Uterus (tissue), 4 donors: ENCODE data around the gene NOL4L. TPM values are rescaled to one million over a fixed set of nuclear protein-coding genes. Genes with fewer than 3 reads are reported as not detected.

Source experiments
- DNase-seq, 2 donors: peaks; one replicate each; pipeline ENCODE4 v3.0.0-alpha.2; 2019 to 2020
- H3K27ac ChIP-seq, 2 donors: fragments of 200-600 bp; sonication (generic); 1 replicate in 1 of 2; 2 replicates in 1 of 2; pipeline ENCODE4 v1.5.1; 2016 to 2018
- H3K27me3 ChIP-seq, 2 donors: fragments of 200-600 bp; sonication (generic); one replicate each; pipeline ENCODE4 v1.5.1; 2018 to 2019; ENCODE audit warnings: control low read depth in 1 of 2
- H3K36me3 ChIP-seq, 2 donors: fragments of 200-600 bp; sonication (generic); one replicate each; pipeline ENCODE4 v1.5.1; 2019; ENCODE audit warnings: control low read depth in 1 of 2
- H3K4me1 ChIP-seq, 2 donors: fragments of 200-600 bp; sonication (generic); one replicate each; pipeline ENCODE4 v1.5.1; 2018 to 2019; ENCODE audit warnings: control low read depth in 1 of 2
- H3K4me3 ChIP-seq, 2 donors: fragments of 200-600 bp; sonication (generic); 1 replicate in 1 of 2; 2 replicates in 1 of 2; pipeline ENCODE4 v1.5.1; 2018 to 2019; ENCODE audit warnings: mild to moderate bottlenecking in 1 of 2
- H3K9me3 ChIP-seq, 2 donors: fragments of 200-600 bp; sonication (generic); one replicate each; pipeline ENCODE4 v1.5.1; 2019; ENCODE audit warnings: control low read depth in 1 of 2
- POLR2A ChIP-seq, 2 donors: fragments of 450-650 bp; IDR thresholded peaks; one replicate each; pipeline ENCODE4 v1.6.1; 2016; ENCODE audit warnings: antibody characterized with exemption in 2 of 2, mild to moderate bottlenecking in 1 of 2, moderate library complexity in 1 of 2
- intact Hi-C: fragments of 100-400 bp; cut with DNase I; formaldehyde crosslinking; loops from one replicate; pipeline ENCODE4 v1.15.1; 2023; ENCODE audit warnings: low total_unique reads
- total RNA-seq, 4 donors: library from RNA; depleted of rRNA in 3 of 4; stranded (reverse); fragments of >200 nt in 3 of 4; gene quantifications; one replicate each; pipeline versions ENCODE4 v1.1.0 to v1.2.4, GENCODE V29; 2014 to 2023
- TF ChIP-seq, protein P1 (sequence below), 4 experiments: fragments of 200-600 bp in 2 of 4; fragments of 450-650 bp in 2 of 4; sonication (generic) in 2 of 4; IDR thresholded peaks; one replicate each; pipeline ENCODE4 v1.5.1; 2016 to 2019; ENCODE audit warnings: antibody characterized with exemption in 4 of 4, mild to moderate bottlenecking in 2 of 4, moderate library complexity in 1 of 4
- donor health status: DM: yes; HTN: yes; CAD: no.

Gene NOL4L
- total RNA-seq, 4 donors from 2014 or later, result 6.2 to 31.1 (median 9.6) TPM

- Histone ChIP-seq H3K27me3 (no peaks in the 10 kb centered on the region), H3K36me3 (no peaks in the 10 kb centered on the region), H3K27ac (no peak overlapping the region), H3K9me3 (no peaks in the 10 kb centered on the region), H3K4me1 (peaks cover 0 to 20% of the 10 kb centered on the region in 2 donors), H3K4me3 (no peak overlapping the region)
- no peak for TF ChIP-seq POLR2A (IDR thresholded peaks at IDR 0.05)
- TF ChIP-seq, protein P1, sequence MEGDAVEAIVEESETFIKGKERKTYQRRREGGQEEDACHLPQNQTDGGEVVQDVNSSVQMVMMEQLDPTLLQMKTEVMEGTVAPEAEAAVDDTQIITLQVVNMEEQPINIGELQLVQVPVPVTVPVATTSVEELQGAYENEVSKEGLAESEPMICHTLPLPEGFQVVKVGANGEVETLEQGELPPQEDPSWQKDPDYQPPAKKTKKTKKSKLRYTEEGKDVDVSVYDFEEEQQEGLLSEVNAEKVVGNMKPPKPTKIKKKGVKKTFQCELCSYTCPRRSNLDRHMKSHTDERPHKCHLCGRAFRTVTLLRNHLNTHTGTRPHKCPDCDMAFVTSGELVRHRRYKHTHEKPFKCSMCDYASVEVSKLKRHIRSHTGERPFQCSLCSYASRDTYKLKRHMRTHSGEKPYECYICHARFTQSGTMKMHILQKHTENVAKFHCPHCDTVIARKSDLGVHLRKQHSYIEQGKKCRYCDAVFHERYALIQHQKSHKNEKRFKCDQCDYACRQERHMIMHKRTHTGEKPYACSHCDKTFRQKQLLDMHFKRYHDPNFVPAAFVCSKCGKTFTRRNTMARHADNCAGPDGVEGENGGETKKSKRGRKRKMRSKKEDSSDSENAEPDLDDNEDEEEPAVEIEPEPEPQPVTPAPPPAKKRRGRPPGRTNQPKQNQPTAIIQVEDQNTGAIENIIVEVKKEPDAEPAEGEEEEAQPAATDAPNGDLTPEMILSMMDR (IDR thresholded peaks at IDR 0.05), result no peak
- intact Hi-C loops, result no loop called here
- DNase-seq, result no peak
These were observed 124.9 kb downstream of the NOL4L start for GRCh38 chr20:32460231-32460630.

DNA sequence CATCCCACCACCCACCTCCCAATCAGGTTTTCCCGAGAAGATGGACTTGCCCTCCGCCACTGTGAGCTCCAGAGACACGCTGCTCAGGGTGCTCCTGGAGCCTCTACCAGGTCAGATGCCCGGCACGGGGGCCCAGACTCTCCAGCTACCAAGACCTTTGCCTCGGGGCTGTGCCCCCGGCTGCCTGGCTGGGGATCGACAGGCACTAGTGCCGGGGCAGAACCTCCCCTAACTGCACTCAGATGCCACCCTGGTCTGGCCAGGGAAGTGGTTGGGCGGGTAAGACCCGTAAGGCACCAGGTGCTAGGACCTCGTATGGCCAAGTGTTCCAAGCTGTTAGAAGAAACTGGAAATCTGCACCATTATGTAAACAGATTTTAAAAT, 126.3 kb downstream of the NOL4L start:
- no peaks in the 10 kb centered on the region for H3K36me3 ChIP-seq
- TF ChIP-seq, protein P1 (IDR thresholded peaks at IDR 0.05), result no peak
- no peak for TF ChIP-seq POLR2A (IDR thresholded peaks at IDR 0.05)
- H3K4me1 ChIP-seq, result peaks cover 0 to 10% of the 10 kb centered on the region in 2 donors
- no peak overlapping the region for H3K27ac ChIP-seq
- no peaks in the 10 kb centered on the region for H3K27me3 ChIP-seq
- H3K9me3 ChIP-seq, result no peaks in the 10 kb centered on the region
- intact Hi-C loops, result no loop called here
- no peak for DNase-seq
- no peak overlapping the region for H3K4me3 ChIP-seq

DNA sequence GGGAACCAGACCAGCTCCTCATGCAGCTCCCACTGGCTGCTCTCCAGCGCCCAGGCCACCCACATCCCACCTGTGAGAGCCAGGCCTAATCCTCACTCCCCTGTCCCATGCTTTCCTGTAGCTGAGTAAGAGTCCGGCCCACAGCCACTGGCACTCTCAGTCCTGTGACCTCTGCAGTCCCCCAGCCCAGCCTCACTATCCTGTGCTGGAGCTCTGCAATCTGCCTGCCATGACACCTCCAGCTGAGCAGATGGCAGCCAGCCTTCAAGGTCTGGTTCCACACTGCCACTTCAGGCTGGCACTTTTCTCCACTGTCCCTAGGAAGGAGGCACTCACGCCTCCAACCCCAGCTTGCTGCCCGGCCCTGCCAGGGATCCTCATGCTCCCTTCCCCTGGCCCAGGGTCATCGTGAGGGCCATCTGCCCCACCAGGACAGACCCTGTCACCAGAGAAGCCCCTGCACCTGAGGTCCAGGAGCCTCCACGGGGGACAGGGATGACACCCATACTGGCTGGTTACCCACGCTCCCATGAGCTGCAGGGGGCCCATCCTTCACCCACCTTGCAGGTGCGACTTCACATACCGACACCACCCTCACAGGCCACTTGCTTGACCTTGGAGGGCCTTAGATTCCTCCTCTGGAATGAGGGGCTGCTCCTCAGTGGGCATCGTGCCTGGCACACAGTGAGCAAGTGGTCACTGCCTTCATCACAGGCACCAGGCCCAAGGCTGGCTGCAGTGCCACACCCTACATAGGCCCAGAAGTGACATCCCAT, 126.9 kb downstream of the NOL4L start:
- intact Hi-C loops, result no loop called here
- TF ChIP-seq, protein P1 (IDR thresholded peaks at IDR 0.05), result no peak
- TF ChIP-seq POLR2A (IDR thresholded peaks at IDR 0.05), result no peak
- H3K9me3 ChIP-seq, result no peaks in the 10 kb centered on the region
- H3K27me3 ChIP-seq, result no peaks in the 10 kb centered on the region
- DNase-seq, result no peak
- H3K36me3 ChIP-seq, result no peaks in the 10 kb centered on the region
- no peak overlapping the region for H3K4me3 ChIP-seq
- H3K27ac ChIP-seq, result no peak overlapping the region
- H3K4me1 ChIP-seq, result peaks cover 0 to 10% of the 10 kb centered on the region in 2 donors

DNA sequence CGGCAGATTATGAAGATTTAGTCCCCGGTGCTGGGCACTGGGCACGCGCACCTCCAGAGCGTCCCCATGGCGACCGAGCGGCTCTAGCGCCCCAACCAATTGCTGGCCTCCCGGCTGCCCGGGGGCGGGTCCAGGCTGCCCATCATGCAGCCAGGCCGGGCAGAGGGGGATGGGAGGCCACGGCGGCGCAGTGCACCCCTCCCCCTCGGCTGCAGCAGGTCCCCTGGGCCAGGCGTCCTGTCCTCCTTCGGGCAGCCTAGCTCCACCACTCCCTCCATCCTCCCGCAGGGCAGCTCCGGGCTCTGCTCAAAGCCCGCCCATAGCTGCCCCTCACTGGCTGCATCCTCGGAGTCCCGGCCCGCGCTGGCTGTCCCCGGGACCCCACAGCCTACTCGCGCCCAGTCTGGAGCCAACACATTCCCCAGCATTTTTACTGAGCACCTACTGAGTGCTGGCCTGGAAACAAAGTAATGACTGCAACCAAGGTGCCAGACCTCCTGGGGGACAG, 127.6 kb downstream of the NOL4L start:
- no peaks in the 10 kb centered on the region for H3K9me3 ChIP-seq
- peak overlapping the region; percentile 33 to 44 for H3K4me3 ChIP-seq
- H3K36me3 ChIP-seq, result no peaks in the 10 kb centered on the region
- no peak for TF ChIP-seq POLR2A (IDR thresholded peaks at IDR 0.05)
- TF ChIP-seq, protein P1 (IDR thresholded peaks at IDR 0.05), result no peak
- H3K27ac ChIP-seq, result no peak overlapping the region
- H3K4me1 ChIP-seq, result peaks cover 0 to 10% of the 10 kb centered on the region in 2 donors
- intact Hi-C loops, result no loop called here
- H3K27me3 ChIP-seq, result no peaks in the 10 kb centered on the region
- peak; percentile 57 to 65 for DNase-seq

DNA sequence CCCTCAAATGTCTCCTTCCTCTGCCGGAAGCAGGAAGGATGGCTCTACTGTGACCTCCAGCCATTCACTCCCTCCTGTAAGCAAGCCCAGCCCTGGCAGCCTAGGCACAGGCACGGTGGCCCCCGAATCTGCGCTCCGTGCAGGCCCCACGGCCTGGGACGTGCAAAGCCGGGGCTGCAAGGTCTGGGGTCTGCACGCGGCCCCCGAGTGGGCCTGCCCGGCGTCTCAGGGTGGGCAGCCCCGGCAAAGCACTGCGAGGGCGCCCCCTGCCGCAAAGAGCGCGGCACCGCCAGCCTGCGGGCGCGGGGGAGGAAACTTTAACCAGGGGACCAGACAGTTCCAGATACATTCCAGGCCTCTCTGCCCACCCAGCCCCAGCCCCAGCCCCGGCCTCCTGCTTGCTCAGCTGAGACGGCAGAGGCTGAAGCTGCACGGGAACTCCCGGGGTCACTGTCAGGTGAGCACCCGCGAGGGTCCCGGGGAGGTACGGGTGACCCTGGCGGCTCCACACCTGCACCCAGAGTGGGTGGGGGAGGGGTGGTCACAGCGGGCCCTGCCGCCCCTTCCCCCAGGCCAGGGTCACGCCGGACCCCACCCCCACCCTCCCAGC, 128.2 kb downstream of the NOL4L start:
- Histone ChIP-seq H3K9me3 (no peaks in the 10 kb centered on the region), H3K27ac (peak overlapping the region in 1 of 2 donors; percentile 10), H3K4me3 (peak overlapping the region; percentile 33 to 44), H3K36me3 (no peaks in the 10 kb centered on the region), H3K27me3 (no peaks in the 10 kb centered on the region), H3K4me1 (peaks cover 0 to 10% of the 10 kb centered on the region in 2 donors)
- TF ChIP-seq POLR2A (IDR thresholded peaks at IDR 0.05), result no peak
- TF ChIP-seq, protein P1 (IDR thresholded peaks at IDR 0.05), result peak; percentile 50 to 78 (median 67)
- DNase-seq, result peak in 1 of 2 donors; percentile 66
- intact Hi-C loops, result no loop called here
